H1 (cell line): ENCODE results near the gene PRPF39. TPM values are rescaled to one million over a fixed set of nuclear protein-coding genes. Genes with fewer than 3 reads are reported as not detected.

Experiments used
- CHD1 ChIP-seq: IDR thresholded peaks from 2 replicates; pipeline ENCODE4 v1.6.1; 2012; ENCODE audit warnings: low read depth, low read length, improper control_type of control experiment
- SAP30 ChIP-seq: fragments of 300-600 bp; sonication (generic); IDR thresholded peaks from 2 replicates; pipeline ENCODE4 v1.7.1; 2012; ENCODE audit warnings: low read length, moderate library complexity, mild to moderate bottlenecking, inconsistent platforms; ENCODE audit not compliant: insufficient read depth, insufficient replicate concordance
- SP1 ChIP-seq: IDR thresholded peaks from 2 replicates; pipeline ENCODE4 v1.6.1; 2011; ENCODE audit warnings: low read depth, low read length
- TEAD4 ChIP-seq: IDR thresholded peaks from 2 replicates; pipeline ENCODE4 v1.6.1; 2012; ENCODE audit warnings: low read depth, low read length, inconsistent platforms, mixed read lengths
- polyA plus RNA-seq, 7 experiments: library from polyadenylated mRNA; depleted of rRNA in 3 of 7; stranded (reverse) in 5 of 7; unstranded in 2 of 7; fragments of >200 nt in 5 of 7; fragments of 200-250 nt in 2 of 7; gene quantifications; 1 replicate in 5 of 7; 2 replicates in 1 of 7; 4 replicates in 1 of 7; pipeline versions ENCODE4 v1.2.1 to v1.2.3, GENCODE V29; 2011 to 2013; ENCODE audit warnings: missing spikeins in 2 of 7, mixed read lengths in 2 of 7
- total RNA-seq: library from RNA; stranded (reverse); fragmentation: NEBNext Ultra II Directional; extraction: Animal tissue kit (Norgen Biotek cat#: 25700); gene quantifications from 2 replicates; pipeline ENCODE4 v1.2.1, GENCODE V29; 2021

The PRPF39 gene
- total and polyA plus RNA-seq, 2 of the 8 experiments (the other 6 are each of a cell fraction or from before 2014, with no cell fraction given) = 22.4 to 43.3 TPM

DNA sequence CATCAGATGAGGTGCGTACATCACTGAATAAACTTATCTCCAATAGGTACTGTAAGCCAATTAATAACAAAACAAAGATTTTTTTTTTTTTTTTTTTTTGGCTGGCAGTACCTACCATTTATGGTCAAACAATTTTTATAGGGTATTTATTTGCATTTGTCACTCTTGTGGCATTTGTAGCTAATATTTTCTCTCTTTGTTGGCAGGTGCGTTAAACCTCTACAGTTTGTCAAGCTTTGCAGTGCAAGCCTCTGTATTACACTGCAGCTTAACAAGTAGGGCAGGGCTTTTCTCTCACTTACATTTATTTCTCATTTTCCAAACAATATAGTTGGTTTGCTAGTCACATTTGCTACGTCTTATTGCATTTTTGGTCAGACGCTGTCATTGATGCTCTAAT is 12.3 kb downstream of the PRPF39 start (continued):
- TF ChIP-seq SAP30 = no peak
- no peak for TF ChIP-seq TEAD4
- no peak for TF ChIP-seq CHD1
- no peak for TF ChIP-seq SP1
